Eye (tissue), 1 donor: Measurements from ENCODE around the gene RFWD3.
A peak's percentile ranks its signal among the peaks of the same experiment; 100 is the strongest.
"Not testable (repeated sequence)": the region's sequence is repeated elsewhere in the genome, so short reads cannot be mapped to it uniquely, and the experiment has no call there.

Experiments
- DNase-seq: peaks from one replicate; pipeline ENCODE4 v3.0.0-alpha.2; 2015

Gene RFWD3

DNA sequence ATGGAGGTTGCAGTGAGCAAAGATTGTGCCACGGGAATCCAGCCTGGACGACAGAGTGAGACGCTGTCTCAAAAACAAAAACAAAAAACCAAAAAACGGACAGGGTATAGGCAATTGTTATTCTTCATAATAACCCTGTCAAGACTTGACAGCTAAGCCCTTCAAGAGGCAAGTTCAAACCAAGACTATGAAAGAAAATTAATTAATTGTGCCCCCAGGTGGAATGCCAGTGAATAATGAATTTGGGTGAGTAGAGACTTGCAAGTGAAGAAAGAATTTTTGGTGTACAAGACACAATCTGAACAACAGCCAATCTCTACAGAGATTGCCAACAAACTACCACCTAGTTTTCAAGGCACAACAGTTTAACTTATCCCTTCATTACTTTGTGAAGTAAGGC lies 6.3 kb downstream of the RFWD3 start:
- DNase-seq: no peak

- no peak for DNase-seq
These were observed 7.6 kb downstream of the RFWD3 start for GRCh38 chr16:74659041-74659440.

GRCh38 chr16:74657870-74658642 lies 8.6 kb downstream of the RFWD3 start:
- no peak for DNase-seq

- DNase-seq: no peak
These were observed 12.1 kb downstream of the RFWD3 start for GRCh38 chr16:74654536-74655050.

GRCh38 chr16:74652883-74653282 lies 13.8 kb downstream of the RFWD3 start:
- not testable (repeated sequence) for DNase-seq

- DNase-seq: no peak
These were observed 14.4 kb downstream of the RFWD3 start for GRCh38 chr16:74652249-74652648.

GRCh38 chr16:74651841-74652240 lies 14.8 kb downstream of the RFWD3 start:
- no peak for DNase-seq

DNA sequence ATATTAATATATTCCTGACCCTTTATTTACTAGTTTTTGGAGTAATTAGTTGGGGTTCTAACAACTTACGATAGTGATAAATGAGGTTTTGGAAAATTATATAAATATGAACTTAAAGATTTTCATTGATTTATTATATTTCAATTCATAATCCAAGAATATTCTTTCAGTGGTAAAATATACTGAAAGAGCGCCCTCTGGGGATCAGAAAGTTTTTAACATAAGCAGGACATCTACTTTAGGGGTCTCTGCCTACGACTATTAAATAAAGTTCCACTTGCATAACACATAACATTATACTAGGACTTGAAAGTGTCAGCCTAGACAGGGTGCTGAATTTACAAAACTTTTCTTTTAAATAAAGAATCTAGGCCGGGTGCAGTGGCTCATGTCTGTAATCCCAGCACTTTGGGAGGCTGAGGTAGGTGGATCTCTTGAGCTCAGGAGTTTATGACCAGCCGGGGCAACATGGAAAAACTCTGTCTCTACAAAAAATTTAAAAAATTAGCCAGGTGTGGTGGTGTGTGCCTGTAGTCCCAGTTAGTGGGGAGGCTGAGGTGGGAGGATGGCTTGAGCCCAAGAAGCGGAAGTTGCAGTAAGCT lies 15.6 kb downstream of the RFWD3 start:
- peak; percentile 23 for DNase-seq

- no peak for DNase-seq
These were observed 16.7 kb downstream of the RFWD3 start for GRCh38 chr16:74649839-74650504.

- no peak for DNase-seq
These were observed 24.7 kb downstream of the RFWD3 start for GRCh38 chr16:74641969-74642368.

DNA sequence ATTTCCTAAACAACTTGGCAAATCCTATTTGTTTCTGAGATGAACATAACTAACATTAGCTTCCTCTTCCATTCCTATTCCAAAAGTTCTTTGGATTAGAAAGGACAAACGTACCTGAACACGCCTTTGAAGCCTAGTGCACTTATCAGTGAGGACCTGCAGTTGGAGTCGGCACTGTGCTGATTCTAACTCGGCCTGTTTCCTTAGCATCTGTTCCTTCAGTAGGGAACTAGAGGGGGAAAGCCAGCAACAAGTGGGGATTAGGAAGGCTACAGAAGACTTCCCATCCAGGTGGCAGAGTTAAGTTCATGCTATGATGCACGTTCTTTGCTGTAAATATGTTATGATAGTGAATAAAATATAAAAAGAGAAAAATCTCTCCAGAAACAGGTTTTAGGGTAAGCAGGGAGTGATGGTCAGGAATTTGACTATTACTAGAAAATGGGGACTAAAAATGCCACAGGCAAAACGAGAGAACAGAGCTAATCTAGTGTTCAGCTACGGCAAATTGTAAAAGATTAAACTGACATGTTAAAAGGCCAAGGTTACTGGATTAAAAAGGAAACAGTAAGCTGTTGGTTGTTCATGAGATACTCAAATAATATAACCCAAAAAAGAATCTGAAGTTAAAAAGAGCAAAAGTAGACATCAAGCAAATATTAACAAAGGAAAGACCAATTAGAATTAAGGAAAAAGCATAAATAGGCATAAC lies 28.8 kb downstream of the RFWD3 start:
- no peak for DNase-seq

DNA sequence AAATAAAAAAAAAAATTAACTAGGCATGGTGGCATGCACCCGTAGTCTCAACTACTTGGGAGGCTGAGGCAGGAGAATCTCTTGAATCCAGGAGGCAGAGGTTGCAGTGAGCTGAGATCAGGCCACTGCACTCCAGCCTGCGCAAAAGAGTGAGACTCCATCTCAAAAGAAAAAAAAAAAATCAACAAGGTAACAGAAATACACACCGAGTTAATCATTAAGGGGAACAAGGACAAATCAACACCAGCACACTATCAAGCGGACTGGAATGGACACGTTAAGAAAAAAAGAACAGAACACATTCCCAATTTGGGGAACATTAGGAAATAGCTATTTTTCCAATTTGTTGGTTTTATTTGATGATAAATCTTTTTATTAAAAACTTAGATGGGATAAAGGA lies 31.4 kb downstream of the RFWD3 start:
- DNase-seq: no peak

- DNase-seq: no peak
These were observed 33.0 kb downstream of the RFWD3 start for GRCh38 chr16:74633686-74634085.

- DNase-seq: no peak
These were observed 39.0 kb downstream of the RFWD3 start for GRCh38 chr16:74627506-74628220.

DNA sequence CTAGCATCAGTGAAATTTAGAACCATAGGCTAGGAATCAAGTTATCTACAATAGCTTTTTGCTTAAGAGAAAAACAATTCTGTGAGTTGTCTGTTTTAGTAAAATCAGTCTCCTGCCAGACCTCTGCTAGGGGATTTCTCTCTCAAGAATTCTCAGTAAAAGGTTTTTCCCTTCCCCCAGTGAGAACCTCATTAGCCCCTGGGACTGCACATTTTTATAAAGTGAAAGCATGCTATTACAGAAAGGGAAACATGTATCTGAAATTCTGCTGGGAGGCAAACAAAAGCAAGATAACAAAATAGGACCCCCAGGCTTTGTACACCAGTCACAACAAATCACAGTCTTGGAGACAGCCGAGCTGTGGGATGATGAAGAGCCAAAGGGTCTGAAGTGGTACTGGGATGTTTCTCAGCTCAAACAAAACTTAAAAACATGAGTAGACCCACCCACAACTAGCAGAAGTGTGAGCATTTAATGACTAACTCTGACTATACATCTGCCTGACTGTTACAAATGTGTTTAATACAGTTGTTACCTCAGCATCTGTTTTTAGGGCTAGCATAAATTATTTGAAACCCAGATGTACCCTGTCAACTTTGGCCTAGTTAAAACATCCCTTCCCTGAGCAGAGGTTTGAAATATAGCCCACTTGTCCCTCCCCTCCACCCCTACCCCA lies 39.8 kb downstream of the RFWD3 start:
- DNase-seq: no peak

DNA sequence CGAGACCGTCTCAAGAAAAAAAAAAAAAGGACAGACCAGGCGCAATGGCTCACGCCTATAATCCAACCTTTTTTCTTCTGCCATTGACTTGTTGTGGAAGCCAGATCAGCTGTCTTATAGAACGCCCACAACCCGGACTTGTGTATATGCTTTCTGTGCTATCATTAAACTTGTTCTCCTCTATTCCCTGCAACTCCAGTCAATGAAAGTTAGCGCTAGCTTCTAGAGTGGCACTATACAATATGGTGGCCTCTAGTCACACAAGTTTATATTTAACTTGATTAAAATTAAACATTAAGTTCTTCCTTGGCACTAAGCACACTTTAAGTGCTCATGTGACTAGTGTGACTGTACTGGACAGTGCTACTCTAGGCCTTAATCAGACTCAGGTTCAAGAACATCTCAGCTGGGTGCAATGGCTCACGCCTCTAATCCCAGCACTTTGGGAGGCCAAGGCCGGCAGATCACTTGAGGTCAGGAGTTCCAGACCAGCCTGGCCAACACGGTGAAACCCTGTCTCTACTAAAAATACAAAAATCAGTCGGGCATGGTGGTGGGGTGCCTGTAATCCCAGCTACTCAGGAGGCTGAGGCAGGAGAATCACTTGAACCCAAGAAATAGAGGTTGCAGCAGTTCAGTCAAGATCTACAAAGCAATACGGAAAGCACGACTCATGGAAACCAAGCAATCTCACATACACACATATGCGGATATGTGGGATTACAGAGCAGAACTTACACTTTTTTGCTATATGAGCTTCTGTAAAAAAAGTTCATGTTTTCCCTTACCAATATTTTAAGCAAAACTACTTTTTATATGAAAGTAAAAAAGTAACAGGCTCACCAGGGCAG lies 41.0 kb downstream of the RFWD3 start:
- no peak for DNase-seq

GRCh38 chr16:74623839-74624235 lies 42.8 kb downstream of the RFWD3 start:
- no peak for DNase-seq

GRCh38 chr16:74623214-74623838 lies 43.4 kb downstream of the RFWD3 start:
- peak; percentile 73 for DNase-seq

DNA sequence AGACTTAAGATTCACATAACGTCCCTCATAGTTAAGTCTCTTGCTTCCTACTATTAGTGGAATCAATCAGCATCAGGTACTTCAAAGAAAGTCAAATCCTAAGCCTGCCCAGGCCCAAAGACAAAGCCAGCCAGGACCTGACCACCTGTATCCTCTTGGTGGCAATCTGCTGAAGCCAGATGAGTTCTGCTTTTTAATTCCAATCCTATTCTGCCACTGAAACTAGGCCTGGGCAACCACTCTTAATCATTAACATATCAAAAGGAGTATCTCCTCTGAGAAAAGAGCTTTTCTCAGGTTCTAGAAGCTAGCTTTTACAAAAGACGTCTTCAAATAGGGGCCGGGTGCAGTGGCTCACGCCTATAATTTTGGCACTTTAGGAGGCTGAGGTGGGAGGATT lies 44.7 kb downstream of the RFWD3 start:
- DNase-seq: no peak

GRCh38 chr16:74617206-74617788 lies 49.4 kb downstream of the RFWD3 start:
- no peak for DNase-seq
